GM12878 (cell line): ENCODE measurements around the gene UNC45A. TPM values are rescaled to one million over a fixed set of nuclear protein-coding genes. Genes with fewer than 3 reads are reported as not detected.

ENCODE experiments used
- BACH1 ChIP-seq: fragments of 450-650 bp; IDR thresholded peaks from 2 replicates; pipeline ENCODE4 v1.6.1; 2017; ENCODE audit warnings: mild to moderate bottlenecking, borderline replicate concordance
- BCL3 ChIP-seq: IDR thresholded peaks from 2 replicates; pipeline ENCODE4 v1.6.1; 2011; ENCODE audit warnings: borderline replicate concordance, low read depth, mild to moderate bottlenecking, moderate library complexity, low read length; ENCODE audit not compliant: insufficient read depth, poor library complexity, severe bottlenecking
- CHD2 ChIP-seq: IDR thresholded peaks from 2 replicates; pipeline ENCODE4 v1.6.1; 2011; ENCODE audit warnings: low read depth, low read length, improper control_type of control experiment, borderline replicate concordance
- CREM ChIP-seq: IDR thresholded peaks from 2 replicates; pipeline ENCODE4 v1.6.1; 2014; ENCODE audit warnings: antibody characterized with exemption, low read depth
- IKZF2 ChIP-seq, 2 experiments: fragments of 450-650 bp; IDR thresholded peaks; 2 replicates each; pipeline ENCODE4 v1.6.1; 2017; ENCODE audit warnings: mild to moderate bottlenecking in 2 of 2, moderate library complexity in 2 of 2
- IRF5 ChIP-seq: fragments of 450-650 bp; IDR thresholded peaks from 2 replicates; pipeline ENCODE4 v1.6.1; 2017; ENCODE audit warnings: borderline replicate concordance
- JUNB ChIP-seq: IDR thresholded peaks from 2 replicates; pipeline ENCODE4 v1.6.1; 2016; ENCODE audit warnings: antibody characterized with exemption, mild to moderate bottlenecking
- MEF2B ChIP-seq: fragments of 450-650 bp; IDR thresholded peaks from 2 replicates; pipeline ENCODE4 v1.6.1; 2018; ENCODE audit warnings: mild to moderate bottlenecking, moderate library complexity; ENCODE audit not compliant: partially characterized antibody, poor library complexity, severe bottlenecking
- NKRF ChIP-seq: fragments of 450-650 bp; conservative IDR thresholded peaks from 2 replicates; pipeline ENCODE4 v1.6.1; 2017; ENCODE audit warnings: mild to moderate bottlenecking, moderate library complexity
- NR2C1 ChIP-seq: fragments of 450-650 bp; IDR thresholded peaks from 2 replicates; pipeline ENCODE4 v1.6.1; 2017; ENCODE audit warnings: antibody characterized with exemption, mild to moderate bottlenecking, moderate library complexity
- PAX5 ChIP-seq: IDR thresholded peaks from 2 replicates; pipeline ENCODE4 v1.6.1; 2011; ENCODE audit warnings: low read depth, low read length, borderline replicate concordance
- POLR2A ChIP-seq: IDR thresholded peaks from 2 replicates; pipeline ENCODE4 v1.6.1; 2011; ENCODE audit warnings: low read depth, mild to moderate bottlenecking, low read length
- RELB ChIP-seq: fragments of 450-650 bp; IDR thresholded peaks from 2 replicates; pipeline ENCODE4 v1.6.1; 2017; ENCODE audit warnings: low read depth, mild to moderate bottlenecking, moderate library complexity
- REST ChIP-seq: IDR thresholded peaks from 2 replicates; pipeline ENCODE4 v1.6.1; 2012; ENCODE audit warnings: mild to moderate bottlenecking, low read depth, low read length
- SIX5 ChIP-seq: IDR thresholded peaks from 2 replicates; pipeline ENCODE4 v1.6.1; 2011; ENCODE audit warnings: mild to moderate bottlenecking, low read depth, low read length, moderate library complexity; ENCODE audit not compliant: severe bottlenecking
- SUPT20H ChIP-seq: IDR thresholded peaks from 2 replicates; pipeline ENCODE4 v1.6.1; 2011; ENCODE audit warnings: low read depth, mild to moderate bottlenecking, low read length, moderate library complexity, borderline replicate concordance; ENCODE audit not compliant: control insufficient read depth
- TAF1 ChIP-seq: IDR thresholded peaks from 2 replicates; pipeline ENCODE4 v1.6.1; 2011; ENCODE audit warnings: mild to moderate bottlenecking, low read depth, low read length, borderline replicate concordance
- TCF12 ChIP-seq: IDR thresholded peaks from 2 replicates; pipeline ENCODE4 v1.6.1; 2011; ENCODE audit warnings: low read depth, mild to moderate bottlenecking, low read length
- ZNF207 ChIP-seq: fragments of 450-650 bp; IDR thresholded peaks from 2 replicates; pipeline ENCODE4 v1.6.1; 2014; ENCODE audit warnings: antibody characterized with exemption, mild to moderate bottlenecking, borderline replicate concordance
- polyA plus RNA-seq, 11 experiments: library from polyadenylated mRNA; depleted of rRNA in 4 of 11; unstranded in 6 of 11; stranded (reverse) in 5 of 11; fragments of >200 nt; fragmentation: Nextera tagmentation in 4 of 11; fragmentation: Illumina TruSeq in 1 of 11; extraction: Ambion mirVana in 4 of 11; extraction: Trizol in 1 of 11; gene quantifications; 1 replicate in 1 of 11; 2 replicates in 10 of 11; pipeline versions ENCODE4 v1.2.1 to v1.2.3, GENCODE V29; 2011 to 2016; ENCODE audit warnings: inconsistent platforms in 2 of 11, missing spikeins in 2 of 11, low read depth in 1 of 11
- total RNA-seq, 4 experiments: library from RNA; depleted of rRNA in 3 of 4; stranded (reverse); fragments of >200 nt in 3 of 4; fragmentation: Illumina TruSeq in 1 of 4; extraction: Trizol in 1 of 4; gene quantifications; 2 replicates each; pipeline versions ENCODE4 v1.2.1 to v1.2.3, GENCODE V29; 2013 to 2021

The UNC45A gene
- total and polyA plus RNA-seq, 10 of the 15 experiments (the other 5 are each of a cell fraction or from before 2014, with no cell fraction given), result 10.3 to 57.8 (median 40.5) TPM

GRCh38 chr15:90931828-90932659 is 3.0 kb upstream of the UNC45A start, which contains the start of gene HDDC3 (continued):
- TF ChIP-seq BACH1, result peak; percentile 82
- no peak for TF ChIP-seq ZNF207
- peak; percentile 79 for TF ChIP-seq NKRF
- no peak for TF ChIP-seq JUNB
- TF ChIP-seq SIX5, result peak; percentile 12
- no peak for TF ChIP-seq SUPT20H
- TF ChIP-seq RELB, result peak; percentile 48
- 0 out of 2 replicates have a peak, but pooled peaks have one; percentile 47 for TF ChIP-seq REST
- TF ChIP-seq TAF1, result peak; percentile 88; the same call in 1 of the 2 replicates
- TF ChIP-seq CHD2, result peak; percentile 56; the same call in 1 of the 2 replicates
- no peak for TF ChIP-seq IRF5
- TF ChIP-seq NR2C1, result no peak
- peak; percentile 78; the same call in 1 of the 2 replicates for TF ChIP-seq PAX5
- peak; percentile 90; the same call in 1 of the 2 replicates for TF ChIP-seq TCF12
- TF ChIP-seq CREM, result peak; percentile 72
- peak; percentile 86 for TF ChIP-seq POLR2A
- TF ChIP-seq BCL3, result no peak
- peak; percentile 25 for TF ChIP-seq MEF2B
- peak; percentile 27 to 46; a peak in 2 of 4 replicates for TF ChIP-seq IKZF2 (IDR thresholded peaks at IDR 0.05)
